Body of pancreas (tissue), 4 donors: ENCODE measurements around the gene TPBG.

ENCODE experiments used
- CTCF ChIP-seq, 7 experiments: fragments of 450-650 bp in 4 of 7; fragments of 200-600 bp in 3 of 7; sonication (generic) in 3 of 7; IDR thresholded peaks; one replicate each; pipeline ENCODE4 v1.5.1; 2016 to 2019; ENCODE audit warnings: antibody characterized with exemption in 7 of 7
- POLR2A ChIP-seq, 3 donors: fragments of 450-650 bp; IDR thresholded peaks; one replicate each; pipeline ENCODE4 v1.6.1; 2016; ENCODE audit warnings: antibody characterized with exemption in 3 of 3, mild to moderate bottlenecking in 2 of 3

GRCh38 chr6:82331031-82331773 is 32.4 kb upstream of the TPBG start:
- no peak for TF ChIP-seq CTCF (IDR thresholded peaks at IDR 0.05)
- TF ChIP-seq POLR2A (IDR thresholded peaks at IDR 0.05) = no peak
